Testis (tissue), 2 donors: ENCODE measurements around the gene R3HDM4.

Source experiments
- POLR2A ChIP-seq: fragments of 450-650 bp; IDR thresholded peaks from one replicate; pipeline ENCODE4 v1.6.1; 2017; ENCODE audit warnings: antibody characterized with exemption, mild to moderate bottlenecking, moderate library complexity
- TF ChIP-seq, protein P1 (sequence below), 3 experiments: fragments of 450-650 bp in 2 of 3; fragments of 200-600 bp in 1 of 3; sonication (generic) in 1 of 3; IDR thresholded peaks; one replicate each; pipeline ENCODE4 v1.5.1; 2016 to 2019; ENCODE audit warnings: antibody characterized with exemption in 3 of 3, mild to moderate bottlenecking in 2 of 3, moderate library complexity in 1 of 3

DNA sequence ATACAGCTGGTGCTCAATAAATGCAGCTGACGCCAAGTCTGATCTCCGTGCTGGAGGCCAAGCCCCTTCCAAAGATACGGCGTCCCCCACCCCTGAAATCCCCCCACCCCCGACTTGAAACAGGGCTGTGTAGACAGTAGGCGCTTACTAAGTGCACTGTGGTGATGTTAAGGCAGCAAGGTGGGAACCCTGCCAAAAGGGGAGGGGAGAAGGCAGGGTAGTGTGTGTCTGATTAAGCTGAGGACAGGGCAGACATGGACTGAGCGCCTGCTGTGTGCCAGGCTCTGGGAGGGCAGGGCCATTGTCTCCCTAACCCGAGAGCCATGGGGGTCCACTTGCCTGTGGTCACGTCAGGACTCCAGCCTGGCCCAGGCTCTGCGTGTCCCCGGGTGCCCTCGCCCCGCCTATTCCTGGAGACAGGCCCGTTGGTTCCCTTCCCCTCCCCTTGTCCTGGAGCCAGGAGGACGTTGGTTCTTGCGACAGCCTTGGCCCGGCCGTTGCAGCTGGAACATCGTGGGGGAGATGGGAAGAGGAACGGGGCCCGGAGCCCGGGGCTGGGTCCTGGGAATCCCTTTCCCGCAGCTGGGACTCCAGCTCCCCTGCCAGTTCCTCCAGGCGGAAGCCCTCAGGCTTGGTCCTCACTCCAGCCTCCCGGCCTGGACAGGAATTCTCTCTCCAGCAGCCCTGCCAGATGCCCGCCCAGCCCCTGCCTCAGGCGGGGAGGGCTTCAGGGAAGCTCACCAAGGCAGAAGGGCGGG is 62.6 kb downstream of the R3HDM4 start:
- TF ChIP-seq, protein P1, sequence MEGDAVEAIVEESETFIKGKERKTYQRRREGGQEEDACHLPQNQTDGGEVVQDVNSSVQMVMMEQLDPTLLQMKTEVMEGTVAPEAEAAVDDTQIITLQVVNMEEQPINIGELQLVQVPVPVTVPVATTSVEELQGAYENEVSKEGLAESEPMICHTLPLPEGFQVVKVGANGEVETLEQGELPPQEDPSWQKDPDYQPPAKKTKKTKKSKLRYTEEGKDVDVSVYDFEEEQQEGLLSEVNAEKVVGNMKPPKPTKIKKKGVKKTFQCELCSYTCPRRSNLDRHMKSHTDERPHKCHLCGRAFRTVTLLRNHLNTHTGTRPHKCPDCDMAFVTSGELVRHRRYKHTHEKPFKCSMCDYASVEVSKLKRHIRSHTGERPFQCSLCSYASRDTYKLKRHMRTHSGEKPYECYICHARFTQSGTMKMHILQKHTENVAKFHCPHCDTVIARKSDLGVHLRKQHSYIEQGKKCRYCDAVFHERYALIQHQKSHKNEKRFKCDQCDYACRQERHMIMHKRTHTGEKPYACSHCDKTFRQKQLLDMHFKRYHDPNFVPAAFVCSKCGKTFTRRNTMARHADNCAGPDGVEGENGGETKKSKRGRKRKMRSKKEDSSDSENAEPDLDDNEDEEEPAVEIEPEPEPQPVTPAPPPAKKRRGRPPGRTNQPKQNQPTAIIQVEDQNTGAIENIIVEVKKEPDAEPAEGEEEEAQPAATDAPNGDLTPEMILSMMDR (IDR thresholded peaks at IDR 0.05), result no peak
- TF ChIP-seq POLR2A, result no peak
